ENCODE results near the gene WDR19.

DNA sequence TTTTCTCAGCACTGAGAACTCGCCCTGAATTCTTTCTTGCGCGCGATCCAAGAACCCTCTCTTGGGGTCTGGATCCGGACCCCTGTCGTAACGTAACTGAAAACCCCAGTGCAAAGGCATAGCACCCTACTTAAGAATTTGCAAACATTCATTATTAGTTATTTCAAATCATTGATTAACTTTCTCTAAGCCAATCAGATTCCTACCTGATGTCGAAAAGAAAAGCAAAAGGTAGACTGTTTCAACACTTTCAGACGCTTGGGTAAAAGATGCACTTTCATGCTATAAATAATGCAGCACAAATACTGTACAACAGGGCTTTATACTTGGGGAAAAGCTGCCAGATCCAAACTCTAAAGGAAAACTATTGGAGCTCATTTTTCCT lies 817 bp upstream of the WDR19 start:
- TF ChIP-seq, protein P1, sequence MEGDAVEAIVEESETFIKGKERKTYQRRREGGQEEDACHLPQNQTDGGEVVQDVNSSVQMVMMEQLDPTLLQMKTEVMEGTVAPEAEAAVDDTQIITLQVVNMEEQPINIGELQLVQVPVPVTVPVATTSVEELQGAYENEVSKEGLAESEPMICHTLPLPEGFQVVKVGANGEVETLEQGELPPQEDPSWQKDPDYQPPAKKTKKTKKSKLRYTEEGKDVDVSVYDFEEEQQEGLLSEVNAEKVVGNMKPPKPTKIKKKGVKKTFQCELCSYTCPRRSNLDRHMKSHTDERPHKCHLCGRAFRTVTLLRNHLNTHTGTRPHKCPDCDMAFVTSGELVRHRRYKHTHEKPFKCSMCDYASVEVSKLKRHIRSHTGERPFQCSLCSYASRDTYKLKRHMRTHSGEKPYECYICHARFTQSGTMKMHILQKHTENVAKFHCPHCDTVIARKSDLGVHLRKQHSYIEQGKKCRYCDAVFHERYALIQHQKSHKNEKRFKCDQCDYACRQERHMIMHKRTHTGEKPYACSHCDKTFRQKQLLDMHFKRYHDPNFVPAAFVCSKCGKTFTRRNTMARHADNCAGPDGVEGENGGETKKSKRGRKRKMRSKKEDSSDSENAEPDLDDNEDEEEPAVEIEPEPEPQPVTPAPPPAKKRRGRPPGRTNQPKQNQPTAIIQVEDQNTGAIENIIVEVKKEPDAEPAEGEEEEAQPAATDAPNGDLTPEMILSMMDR (conservative IDR thresholded peaks at IDR 0.05), result no peak
- no peak for TF ChIP-seq ZFX (IDR thresholded peaks at IDR 0.05)
